Hippocampal formation (tissue), 2 donors: ENCODE data around the gene ZNF439.
"Not testable (repeated sequence)": the region's sequence is repeated elsewhere in the genome, so short reads cannot be mapped to it uniquely, and the experiment has no call there.

Experiments used
- DNase-seq, 2 donors: peaks; one replicate each; lab custom pipeline; 2025; lab: John Stamatoyannopoulos, UW

The ZNF439 gene

DNA sequence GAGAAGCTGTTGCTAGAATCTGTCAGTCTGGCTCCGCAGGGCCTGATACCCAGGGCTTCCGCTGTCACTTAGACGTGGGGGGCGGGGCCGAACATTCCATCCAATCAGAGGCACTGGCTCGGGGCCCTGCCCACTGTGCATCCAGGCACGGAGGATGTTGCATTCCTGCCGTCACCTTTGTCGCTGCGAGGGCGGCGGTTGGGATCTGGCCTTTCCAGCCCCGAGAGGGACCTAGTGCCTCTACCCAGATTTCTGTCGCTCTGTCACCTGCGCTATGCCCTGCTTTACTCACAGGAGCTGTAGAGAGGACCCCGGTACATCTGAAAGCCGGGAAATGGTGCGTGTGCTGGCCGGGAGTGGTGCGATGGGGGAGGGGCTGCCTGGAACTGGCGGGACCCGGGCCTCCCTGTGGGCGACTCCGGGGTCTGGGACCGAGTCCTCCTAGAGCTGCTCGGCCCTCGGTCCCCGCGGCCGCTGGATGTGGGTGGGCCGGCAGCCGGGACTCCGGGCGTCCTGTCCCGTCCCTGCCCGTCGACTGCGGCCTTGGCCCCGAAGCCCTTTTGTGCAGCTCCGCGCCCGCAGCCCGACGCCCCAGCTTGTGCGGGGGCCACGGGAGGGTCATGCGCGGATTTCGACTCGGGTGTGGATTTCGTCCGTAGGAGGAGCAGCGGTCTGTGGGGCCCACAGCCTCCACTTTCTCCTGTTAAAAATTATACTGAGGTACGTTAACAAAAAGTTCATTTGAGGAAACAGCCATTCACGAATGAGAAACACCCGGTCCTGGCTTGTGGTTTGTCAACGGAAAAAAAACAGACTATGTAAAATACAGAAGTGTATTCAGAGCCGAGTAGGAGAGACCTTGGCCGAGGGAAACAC, at the start of gene ZNF439:
Gene ZNF439 (plus strand): TSS at position 133 of the 876 bp plus-strand sequence. CDS start 142 bp downstream, at position 275.
- peak; percentile 90 to 91 for DNase-seq

DNA sequence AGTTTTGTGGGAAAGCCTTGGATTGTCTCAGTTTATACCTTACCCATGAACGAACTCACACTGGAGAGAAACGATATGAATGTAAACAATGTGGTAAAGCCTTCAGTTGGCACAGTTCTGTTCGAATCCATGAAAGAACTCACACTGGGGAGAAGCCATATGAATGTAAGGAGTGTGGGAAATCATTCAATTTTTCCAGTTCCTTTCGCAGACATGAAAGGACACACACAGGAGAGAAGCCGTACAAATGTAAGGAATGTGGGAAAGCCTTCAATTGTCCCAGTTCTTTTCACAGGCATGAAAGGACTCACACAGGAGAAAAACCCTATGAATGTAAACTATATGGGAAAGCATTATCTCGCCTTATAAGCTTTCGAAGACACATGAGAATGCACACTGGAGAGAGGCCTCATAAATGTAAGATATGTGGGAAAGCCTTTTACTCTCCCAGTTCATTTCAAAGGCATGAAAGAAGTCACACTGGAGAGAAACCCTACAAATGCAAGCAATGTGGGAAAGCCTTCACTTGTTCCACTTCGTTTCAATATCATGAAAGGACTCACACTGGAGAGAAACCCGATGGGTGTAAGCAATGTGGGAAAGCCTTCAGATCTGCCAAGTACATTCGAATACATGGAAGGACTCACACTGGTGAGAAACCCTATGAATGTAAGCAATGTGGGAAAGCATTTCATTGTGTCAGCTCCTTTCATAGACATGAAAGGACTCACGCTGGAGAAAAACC, 42.0 kb upstream of the ZNF439 start:
- no peak for DNase-seq

DNA sequence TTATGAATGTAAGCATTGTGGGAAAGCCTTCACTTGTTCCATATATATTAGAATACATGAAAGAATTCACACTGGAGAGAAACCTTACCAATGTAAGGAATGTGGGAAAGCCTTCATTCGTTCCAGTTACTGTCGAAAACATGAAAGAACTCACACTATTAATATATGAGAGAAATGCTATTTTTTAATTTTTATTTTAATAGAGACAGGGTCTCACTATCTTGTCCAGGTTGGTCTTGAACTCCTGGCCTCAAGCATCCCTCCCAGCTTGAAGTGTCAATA, 41.5 kb upstream of the ZNF439 start:
- DNase-seq, result no peak

DNA sequence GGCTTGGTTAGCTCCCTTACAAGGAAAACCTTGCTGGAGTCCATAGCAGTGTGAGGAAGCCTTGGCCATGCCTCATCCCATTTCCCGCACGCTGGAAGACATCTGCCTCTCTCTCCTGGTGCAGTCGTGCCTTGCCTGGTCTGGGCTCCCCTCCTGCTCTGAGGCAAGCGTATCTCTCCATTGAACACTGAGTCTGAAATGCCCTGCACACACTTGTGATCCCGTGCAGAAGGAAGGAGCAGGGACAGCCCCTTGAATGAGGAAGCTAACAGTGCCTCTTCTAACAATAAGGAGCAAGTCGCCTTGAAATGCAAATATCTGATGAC, 34.9 kb upstream of the ZNF439 start:
- peak in 1 of 2 donors; percentile 27 for DNase-seq

DNA sequence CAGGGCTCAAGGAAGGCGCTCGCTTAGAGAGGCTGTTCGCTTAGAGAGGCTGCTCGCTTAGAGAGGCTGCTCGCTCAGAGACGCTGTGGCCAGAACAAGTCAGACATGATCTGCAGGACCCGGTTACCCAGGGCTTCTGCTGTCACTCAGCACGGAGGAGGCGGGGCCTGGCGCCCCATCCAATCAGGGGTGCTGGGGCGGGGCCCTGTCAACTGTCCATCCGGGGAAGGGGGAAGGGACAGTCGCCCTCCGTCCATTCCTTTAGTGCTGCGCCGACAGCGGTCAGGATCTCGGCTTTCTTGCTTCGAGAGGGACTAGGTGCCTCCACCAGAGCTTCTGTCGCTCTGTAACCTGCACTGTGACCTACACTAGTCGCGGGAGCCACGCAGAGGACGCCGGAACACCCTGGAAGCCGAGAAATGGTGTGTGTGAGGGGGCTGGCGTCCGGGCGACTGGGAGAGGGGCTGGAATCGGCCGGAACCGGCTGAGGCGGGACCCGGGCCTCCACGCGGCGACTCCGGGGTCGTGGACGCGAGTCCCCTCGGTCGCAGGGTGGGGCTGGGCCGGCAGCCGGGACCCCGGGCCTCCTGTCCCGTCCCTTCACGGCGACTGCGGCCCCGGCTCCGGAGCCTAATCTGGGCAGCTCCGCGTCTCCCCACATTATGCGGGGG, 34.4 kb upstream of the ZNF439 start, which contains the start of gene ZNF440:
Gene ZNF440 (plus strand): TSS at position 245 of the 671 bp plus-strand sequence. CDS start 175 bp downstream, at position 420.
- DNase-seq, result peak; percentile 89 to 94

DNA sequence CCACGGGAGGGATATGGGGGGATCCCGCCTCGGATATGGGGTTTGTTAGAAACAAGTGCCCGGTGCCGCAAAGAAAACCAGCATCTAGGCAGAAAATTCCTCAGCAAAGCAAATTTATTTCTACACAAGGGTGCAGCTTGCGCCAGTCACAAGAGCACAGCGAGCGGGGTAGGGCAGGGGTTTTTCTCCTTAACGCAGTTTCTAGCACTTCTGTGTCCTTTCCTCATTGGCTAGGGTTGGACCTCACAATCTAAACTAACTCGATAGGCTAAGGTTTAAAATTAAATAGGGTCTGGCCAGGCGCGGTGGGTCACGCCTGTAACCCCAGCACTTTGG, 33.9 kb upstream of the ZNF439 start:
- no peak for DNase-seq

DNA sequence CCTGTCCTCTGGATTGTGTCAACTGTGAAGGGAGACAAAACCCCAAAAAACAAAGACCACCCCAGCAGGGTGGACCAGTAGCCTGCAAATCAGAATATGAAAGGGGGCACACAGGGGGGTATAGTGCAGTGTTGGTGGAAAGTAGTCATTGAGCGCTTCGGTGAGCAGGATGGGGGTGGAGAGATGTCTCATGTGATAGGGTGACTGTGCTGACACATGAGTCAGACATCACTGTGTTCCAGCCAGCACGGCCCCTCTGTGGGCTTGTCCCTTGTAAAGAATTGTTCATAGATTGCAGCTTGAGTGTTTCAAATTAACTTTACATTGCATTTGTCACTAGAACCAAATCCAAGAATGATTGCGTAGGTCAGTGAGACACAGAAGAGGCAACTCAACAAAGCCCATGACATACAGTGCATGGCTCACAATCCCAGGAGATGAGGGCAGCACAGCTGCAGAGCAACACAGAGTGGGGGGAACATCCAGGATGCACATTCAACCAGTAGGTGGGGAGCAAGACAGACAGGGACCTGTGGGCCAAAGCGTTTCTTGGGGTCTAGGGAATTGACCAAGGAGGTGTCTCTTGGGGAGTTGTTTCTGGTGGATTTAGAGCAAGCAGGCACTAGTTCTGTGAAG, 26.9 kb upstream of the ZNF439 start:
- DNase-seq, result no peak

DNA sequence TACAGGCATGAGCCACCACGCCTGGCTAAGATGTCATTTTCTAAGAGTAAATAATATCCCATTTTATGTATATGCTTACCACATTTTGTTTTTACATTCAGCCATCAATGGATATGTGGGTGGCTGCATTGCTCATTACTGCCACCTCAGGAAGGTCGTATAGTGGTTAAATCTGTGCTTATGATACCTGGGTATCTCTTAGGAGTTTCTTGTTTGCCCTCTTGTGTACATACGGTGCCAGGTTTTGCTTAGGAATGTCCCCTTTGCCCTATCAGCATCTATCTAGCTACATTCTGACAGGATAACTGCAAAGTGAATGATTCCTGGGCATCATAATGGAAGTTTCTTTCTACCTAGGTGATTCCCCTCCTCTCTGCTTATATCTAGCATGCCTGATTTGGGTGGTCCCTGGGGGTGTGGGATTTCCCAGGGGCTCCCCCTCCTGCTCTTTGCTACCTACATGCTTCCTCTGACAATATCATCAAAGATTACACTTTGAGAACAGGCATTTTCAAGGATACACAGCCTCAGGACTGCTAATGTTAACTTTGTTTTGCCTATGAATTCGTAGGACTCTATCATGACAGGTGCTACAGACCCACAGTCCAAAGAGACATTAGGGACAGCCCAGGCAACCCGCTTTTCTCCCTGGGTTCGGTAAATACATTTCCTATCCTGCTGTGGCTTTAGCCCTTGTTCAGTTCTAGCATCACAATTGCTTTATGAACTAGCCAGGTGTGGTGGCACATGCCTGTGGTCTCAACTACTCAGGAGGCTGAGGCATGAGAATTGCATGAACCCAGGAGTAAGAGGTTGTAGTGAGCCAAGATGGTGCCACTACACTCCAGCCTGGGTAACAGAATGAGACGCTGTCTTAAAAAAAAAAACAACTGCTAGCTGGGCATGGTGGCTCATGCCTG, 19.3 kb upstream of the ZNF439 start:
- not testable (repeated sequence) for DNase-seq

DNA sequence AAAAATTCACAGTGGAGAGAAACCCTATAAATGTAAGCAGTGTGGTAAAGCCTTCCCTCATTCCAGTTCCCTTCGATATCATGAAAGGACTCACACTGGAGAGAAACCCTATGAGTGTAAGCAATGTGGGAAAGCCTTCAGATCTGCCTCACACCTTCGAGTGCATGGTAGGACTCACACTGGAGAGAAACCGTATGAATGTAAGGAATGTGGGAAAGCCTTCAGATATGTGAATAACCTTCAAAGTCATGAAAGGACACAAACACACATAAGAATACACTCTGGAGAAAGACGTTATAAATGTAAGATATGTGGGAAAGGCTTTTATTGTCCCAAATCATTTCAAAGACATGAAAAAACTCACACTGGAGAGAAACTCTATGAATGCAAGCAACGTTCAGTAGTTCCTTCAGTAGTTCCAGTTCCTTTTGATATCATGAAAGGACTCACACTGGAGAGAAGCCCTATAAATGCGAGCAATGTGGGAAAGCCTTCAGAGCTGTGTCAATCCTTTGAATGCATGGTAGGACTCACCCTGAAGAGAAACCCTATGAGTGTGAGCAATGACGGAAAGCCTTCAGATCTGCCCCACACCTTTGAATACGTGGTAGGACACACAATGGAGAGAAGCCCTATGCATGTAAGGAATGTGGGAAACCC, 16.1 kb upstream of the ZNF439 start:
- no peak for DNase-seq

DNA sequence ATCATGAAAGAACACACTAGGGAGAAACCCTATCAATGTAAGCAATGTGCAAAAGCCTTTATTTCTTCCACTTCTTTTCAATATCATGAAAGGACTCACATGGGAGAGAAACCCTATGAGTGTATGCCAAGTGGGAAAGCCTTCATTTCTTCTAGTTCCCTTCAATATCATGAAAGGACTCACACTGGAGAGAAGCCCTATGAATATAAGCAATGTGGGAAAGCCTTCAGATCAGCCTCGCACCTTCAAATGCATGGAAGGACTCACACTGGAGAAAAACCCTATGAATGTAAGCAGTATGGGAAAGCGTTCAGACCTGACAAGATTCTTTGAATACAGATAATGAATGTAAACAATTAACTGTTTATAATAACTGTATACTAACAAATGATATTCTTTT, 15.0 kb upstream of the ZNF439 start:
- no peak for DNase-seq

DNA sequence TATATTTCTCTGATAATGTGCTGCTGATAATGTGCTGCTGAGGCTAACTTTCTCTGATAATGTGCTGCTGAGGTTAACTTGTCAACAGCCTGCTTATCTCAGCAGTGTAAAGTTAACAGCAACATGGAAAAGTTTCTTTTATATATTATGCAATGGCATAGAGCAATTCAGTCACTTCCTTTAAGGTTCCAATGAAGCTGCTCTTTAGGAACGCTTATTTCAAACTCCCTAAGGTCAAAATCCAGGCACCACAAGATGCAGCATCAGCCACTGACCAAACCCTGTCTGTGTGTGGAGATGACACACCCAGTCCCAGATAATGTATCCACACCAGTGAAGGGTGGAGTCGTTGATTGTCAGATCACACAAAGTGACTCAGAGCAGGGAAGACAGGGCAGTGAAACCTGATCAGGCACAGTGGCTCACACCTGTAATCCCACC, 12.9 kb upstream of the ZNF439 start:
- not testable (repeated sequence) for DNase-seq

DNA sequence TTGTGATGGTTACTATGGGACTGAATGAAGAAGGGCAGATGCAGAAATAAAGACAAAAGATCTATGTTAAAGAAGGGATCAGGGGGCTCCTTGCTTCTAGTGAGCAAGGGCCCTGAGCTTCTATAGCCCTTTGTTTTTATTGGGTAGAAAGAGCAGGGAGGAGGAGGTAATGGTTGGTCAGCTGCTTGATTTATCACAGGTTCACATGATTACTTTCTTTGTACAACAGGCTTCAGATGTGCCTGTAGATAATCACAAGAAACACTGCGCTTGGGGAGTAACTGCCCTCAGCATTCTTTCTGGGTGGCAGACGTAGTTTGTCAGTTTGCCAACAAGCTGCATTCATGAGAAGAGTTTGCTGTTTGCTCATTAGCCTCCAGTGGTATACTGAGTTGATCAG, 4.8 kb upstream of the ZNF439 start:
- DNase-seq, result no peak

DNA sequence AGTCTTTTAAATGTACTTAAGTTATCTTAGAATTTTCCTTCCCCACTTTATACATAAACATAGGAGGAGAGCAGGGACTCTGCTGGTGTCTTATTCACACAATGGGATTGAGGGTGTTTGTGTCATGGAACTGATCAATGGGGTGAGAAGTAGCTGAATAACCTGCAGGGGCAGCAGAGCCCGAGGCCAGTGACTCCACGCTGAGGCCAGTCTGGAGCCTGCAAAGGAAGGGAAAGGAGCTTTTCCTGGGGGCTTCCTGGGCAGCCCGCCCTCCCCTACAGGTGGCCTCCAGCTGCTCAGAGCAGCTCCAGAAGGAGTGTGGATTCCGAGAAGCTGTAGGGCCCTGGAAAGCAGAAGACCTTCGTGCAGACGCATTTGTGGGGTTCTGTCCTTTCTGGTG, 911 bp upstream of the ZNF439 start:
- DNase-seq, result not testable (repeated sequence)

DNA sequence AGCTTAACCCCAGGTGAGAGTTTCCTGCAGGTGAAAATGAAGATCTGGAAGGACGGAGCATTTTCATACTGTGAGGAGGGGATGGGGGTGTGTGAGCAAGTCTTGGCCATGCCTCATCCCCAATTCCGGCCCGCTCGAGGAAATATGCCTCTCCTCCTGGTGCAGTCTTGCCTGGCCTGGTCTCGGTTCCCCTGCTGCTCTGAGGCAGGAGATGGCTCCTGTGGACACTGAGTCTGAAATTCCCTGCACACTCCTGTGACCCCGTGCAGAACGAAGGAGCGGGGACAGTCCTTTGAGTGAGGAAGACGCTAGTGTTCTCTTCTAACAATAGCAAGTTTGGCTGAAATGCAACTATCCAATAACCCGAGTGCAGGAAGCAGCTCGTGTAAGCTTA, 329 bp upstream of the ZNF439 start:
- no peak for DNase-seq

DNA sequence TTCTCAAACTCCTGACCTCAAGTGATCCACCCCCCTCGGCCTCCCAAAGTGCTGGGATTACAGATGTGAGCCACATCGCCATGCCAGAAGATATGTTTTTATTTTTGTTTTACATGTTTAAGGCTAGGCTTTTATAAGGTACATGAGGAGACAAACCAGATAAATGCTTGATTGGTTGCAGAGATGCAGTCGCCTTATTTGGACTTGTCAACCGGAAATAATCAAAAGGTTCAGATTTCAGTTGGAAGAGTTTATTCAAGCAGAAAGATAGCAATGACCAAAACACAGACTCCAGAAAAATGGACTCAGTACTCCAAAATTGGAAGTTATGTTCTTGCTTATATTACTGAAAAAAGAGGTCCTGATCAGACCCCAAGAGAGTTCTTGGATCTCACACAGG, 1.8 kb downstream of the ZNF439 start:
- DNase-seq, result not testable (repeated sequence)

DNA sequence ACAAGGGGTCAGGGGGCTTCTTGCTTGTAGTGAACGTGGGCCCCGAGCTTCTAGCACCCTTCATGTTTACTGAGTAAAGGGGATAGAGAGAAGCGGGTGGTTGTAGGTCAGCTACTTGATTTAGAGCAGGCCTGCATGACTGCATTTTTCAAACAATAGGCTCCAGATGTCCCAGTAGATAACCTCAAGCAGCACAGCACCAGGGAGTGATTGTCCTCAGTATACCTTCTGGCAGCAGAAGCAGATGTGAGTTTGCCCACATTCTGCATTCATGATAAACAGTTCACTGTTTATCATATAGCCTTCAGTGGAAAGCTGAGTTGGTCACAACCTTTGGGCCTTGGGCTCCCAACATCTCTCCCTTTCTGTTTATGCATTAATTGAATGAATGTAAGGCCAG, 4.8 kb downstream of the ZNF439 start:
- no peak for DNase-seq

DNA sequence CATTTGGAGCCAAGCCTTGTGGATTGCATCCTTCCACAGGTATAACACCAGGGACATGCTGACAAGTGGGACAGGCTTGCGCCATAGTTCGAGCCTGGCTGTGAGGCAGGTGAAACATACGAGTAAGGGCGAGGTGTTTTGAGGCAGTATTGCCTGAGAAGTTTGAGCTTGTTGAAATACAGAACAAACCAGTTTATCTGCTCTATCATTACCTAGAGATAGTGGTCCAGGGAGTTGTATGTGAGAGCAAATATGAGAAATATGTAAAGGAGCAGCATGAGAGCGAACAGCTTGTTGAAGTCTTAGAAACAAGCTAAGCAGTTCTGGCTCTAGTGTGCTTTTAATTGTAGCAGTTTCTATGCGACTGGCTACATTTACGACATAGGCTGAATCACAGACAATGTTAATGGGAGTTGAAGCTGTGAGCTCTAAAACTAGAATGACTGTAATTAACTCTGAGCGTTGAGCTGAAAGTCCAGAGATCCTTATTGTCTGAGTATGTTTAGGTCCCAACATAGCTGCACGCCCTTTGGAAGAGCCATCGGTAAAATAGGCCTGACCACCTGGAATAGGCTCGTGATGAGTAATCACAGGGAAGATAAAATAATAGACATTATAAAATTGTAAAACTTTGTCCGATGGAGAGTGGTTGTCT, 8.2 kb downstream of the ZNF439 start:
- DNase-seq, result no peak

DNA sequence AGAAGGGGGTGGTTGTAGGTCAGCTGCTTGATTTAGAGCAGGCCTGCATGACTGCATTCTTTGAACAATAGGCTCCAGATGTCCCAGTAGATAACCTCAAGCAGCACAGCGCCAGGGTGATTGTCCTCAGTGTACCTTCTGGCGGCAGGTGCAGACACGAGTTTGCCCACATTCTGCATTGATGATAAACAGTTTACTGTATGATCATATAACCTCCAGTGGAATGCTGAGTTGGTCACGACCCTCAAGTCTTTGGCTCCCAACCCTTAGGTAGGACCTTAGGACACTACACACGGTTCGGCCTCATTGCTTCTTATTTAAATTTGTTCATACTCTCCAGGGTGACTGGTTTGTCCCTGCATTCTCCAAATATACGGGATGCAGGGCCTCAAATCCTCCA, 12.2 kb downstream of the ZNF439 start:
- DNase-seq, result no peak

DNA sequence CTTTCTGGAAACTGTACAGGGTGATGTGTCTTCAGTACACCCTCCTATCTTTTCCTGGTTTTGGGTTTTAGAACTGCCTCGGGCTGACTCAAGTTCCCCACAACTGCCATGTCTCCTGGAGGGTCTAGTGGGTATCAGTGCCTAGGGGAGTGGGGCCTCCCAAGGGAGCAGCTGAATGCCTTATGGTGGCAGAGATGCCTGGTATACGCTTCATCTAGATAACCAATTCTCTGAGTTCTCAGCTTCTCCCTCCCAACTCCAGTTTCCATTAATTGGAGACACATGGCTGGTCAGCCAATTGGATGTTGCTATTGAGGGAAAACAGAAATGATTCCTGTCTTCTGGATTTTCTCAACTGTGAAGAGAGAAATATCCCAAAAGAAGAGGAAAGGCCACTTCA, 12.8 kb downstream of the ZNF439 start:
- DNase-seq, result no peak

DNA sequence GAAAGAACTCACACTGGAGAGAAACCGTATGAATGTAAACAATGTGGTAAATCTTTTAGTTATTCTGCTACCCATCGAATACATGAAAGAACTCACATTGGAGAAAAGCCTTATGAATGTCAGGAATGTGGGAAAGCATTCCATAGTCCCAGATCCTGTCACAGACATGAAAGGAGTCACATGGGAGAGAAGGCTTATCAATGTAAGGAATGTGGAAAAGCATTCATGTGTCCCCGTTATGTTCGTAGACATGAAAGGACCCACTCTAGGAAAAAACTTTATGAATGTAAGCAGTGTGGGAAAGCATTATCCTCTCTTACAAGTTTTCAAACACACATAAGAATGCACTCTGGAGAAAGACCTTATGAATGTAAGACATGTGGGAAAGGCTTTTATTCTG, 19.2 kb downstream of the ZNF439 start:
- DNase-seq, result not testable (repeated sequence)
